Occipital lobe (tissue), 2 donors: ENCODE data around the gene NDEL1. TPM values are rescaled to one million over a fixed set of nuclear protein-coding genes. Genes with fewer than 3 reads are reported as not detected.
A peak's percentile ranks its signal among the peaks of the same experiment; 100 is the strongest.
"Not testable (repeated sequence)": the region's sequence is repeated elsewhere in the genome, so short reads cannot be mapped to it uniquely, and the experiment has no call there.

Experiments used
- DNase-seq: peaks from one replicate; lab custom pipeline; 2025; lab: John Stamatoyannopoulos, UW
- total RNA-seq: library from RNA; depleted of rRNA; stranded (reverse); fragments of >200 nt; gene quantifications from one replicate; pipeline ENCODE4 v1.2.3, GENCODE V29; 2014

NDEL1 gene, protein sequence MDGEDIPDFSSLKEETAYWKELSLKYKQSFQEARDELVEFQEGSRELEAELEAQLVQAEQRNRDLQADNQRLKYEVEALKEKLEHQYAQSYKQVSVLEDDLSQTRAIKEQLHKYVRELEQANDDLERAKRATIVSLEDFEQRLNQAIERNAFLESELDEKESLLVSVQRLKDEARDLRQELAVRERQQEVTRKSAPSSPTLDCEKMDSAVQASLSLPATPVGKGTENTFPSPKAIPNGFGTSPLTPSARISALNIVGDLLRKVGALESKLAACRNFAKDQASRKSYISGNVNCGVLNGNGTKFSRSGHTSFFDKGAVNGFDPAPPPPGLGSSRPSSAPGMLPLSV
- 47.7 TPM for total RNA-seq

DNA sequence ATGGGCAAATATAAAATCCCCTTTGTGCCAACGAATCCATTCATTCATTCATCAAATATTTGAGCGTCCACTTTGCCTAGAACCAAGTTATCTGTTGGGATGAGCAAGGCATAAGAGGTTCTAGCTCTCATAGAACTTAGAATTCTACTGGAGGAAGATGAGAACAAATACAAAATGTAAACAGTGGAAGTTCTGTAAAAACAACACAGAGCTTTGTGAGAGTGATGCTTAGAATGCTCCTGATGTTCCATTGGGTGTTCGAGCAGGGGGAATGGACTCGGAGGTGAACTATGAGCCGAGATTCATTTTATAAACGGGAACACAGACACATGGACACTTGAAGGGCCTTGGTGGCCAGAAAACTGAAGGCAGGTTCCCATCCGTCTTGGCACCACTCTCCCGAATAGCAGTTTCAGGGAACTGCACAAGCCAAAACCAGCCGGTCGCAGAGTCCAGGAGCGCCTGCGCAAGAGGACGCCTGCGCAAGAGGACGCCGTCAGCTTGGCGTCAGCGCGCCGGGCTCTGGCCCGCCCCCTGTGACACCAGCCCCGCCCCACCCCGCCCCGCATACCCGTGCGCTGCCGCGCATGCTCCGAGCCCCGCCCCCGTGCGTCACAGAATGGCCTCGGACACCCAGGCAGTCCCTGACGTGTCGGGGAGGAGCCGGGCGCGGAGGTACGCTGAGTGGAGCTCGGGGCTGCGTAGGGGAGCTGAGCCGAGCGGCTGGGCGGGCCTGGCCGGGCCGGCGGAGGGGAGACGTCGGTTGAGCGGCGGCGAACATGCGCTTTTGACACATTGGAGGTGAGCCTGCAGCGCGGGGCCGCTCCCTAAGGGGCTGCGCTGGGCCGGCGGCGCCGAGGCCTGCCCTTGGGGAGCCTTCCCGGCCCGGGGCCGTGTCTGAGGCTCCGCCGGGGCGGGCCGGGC lies at the start of gene NDEL1:
Gene NDEL1, plus strand, starts transcription at position 640 of the 924 bp plus-strand sequence. CDS start 8,388 bp downstream, outside the sequence.
- DNase-seq, result peak; percentile 98

- DNase-seq, result no peak
Measured at GRCh38 chr17:8386841-8387240, 48.8 kb upstream of the NDEL1 start.

GRCh38 chr17:8387914-8388651 lies 47.6 kb upstream of the NDEL1 start:
- no peak for DNase-seq

DNA sequence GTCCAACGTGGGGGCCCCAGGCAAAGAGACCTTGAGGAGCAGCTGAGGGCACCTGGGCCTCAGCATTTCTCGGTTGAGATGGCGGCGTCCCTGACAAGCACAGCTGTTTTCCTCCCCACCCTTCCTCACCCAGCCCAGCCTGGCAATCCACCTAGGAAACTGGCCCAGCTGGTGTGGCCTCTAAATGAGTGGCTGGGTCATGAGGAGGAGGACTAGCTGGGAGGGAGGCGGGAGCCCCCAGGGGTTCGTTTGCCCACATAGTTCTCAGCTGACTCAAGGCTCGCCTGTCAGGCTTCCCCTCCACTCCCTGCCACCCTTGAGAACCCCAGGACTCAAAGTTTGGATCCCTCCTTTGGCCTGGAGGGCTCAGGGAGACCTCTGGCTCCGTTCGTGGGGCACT lies 44.0 kb upstream of the NDEL1 start:
- no peak for DNase-seq

DNA sequence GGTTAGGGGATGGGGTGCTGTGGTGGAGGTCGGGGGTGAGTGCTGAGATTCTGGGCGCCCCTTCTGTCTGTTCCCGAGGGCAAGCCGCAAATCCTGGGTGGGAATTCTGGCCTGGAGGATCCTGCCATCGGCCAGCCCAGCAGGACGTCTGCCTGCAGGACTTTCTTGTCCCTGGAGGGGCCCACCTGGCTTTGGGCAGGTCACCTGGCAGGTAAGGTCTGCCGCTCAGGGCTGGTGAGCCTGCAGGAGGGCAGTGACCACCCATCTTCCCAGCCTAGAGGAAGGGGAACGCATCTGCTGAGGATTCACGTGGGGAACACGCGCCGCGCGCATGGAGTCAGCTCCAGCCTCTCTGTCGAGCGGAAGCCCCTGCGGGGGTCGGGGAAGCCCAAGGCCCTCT lies 43.4 kb upstream of the NDEL1 start:
- DNase-seq, result no peak

DNA sequence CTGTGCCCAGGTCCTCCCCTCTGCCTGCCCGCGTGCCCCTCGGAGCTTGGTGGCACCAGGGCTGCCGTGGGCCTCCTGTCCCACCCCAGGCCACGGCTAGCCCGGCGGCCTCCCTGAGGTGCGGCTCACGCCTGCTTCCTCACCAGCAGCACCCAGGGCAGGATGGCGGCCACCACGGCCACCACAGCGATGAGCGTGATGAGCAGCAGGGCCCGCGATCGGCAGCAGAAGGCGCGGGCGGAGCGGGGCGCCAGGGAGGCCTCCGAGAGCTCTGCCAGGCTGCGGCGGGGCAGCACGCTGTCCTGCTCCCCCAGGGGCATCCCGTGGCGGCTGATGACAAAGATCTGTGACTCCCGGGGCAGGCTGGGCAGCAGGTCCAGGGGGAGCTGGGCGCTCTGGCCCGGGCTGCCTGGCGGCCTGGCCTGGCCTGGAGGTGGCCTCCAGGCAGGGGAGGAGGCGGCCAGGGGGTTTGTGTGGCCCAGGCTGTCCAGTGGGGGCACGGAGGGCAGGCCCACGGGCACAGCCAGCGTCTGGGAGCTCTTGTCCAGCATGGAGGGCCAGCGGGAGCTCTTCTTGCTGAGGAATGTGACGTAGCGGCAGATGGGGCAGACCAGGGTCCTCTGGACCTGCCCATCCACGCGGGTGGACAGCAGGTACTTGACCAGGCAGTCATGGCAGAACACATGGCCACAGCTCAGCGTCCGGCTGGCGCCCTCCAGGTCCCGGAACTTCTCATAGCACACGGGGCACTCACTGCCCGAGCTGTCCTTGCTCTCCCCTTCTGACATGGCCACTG lies 42.8 kb upstream of the NDEL1 start:
- no peak for DNase-seq

- no peak for DNase-seq
Measured at GRCh38 chr17:8393470-8394231, 42.0 kb upstream of the NDEL1 start.

GRCh38 chr17:8394497-8394896 lies 41.2 kb upstream of the NDEL1 start:
- not testable (repeated sequence) for DNase-seq

DNA sequence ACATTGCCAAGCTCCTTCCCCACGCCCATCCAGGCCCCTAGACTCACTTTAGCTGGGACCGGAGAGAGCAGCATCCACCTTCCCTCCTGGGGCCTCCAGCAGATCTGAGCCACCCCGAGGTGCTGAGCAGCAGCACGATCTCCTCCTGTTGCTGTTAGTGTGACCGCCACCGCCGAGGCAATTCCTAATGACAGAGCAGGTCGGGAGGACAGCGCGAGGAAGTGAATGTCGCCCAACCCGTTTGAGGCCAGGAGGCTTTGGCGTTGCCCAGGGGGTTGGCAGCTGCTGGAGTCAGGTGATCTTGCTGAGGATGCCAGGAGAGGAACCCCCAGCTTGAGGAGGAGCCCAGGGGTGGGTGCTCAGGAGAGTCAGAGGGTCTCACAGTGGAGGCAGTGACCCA lies 38.0 kb upstream of the NDEL1 start, which contains the start of gene RNF222:
Gene RNF222, minus strand, starts transcription at position 192 of the 400 bp plus-strand sequence. CDS start 4,366 bp downstream, outside the sequence.
- DNase-seq, result no peak

DNA sequence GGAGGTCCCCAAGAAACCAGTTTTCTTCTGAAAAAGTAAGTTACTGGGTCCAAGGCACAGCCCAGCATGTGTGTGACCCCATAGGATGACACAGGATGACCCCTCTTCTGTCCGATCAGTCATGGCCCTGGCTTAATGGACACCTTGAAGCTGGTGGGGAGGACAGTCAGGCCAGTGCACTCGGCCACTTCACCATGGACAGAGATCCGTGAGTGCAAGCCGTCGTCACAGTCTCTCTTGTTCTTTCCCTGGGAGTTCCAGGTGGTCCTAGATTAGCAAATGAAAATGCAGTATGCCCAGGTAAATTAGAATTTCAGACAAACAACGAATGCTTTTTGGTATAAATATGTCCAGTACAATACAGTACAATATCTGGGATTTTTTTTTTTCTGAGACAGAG lies 36.7 kb upstream of the NDEL1 start:
- DNase-seq, result no peak

DNA sequence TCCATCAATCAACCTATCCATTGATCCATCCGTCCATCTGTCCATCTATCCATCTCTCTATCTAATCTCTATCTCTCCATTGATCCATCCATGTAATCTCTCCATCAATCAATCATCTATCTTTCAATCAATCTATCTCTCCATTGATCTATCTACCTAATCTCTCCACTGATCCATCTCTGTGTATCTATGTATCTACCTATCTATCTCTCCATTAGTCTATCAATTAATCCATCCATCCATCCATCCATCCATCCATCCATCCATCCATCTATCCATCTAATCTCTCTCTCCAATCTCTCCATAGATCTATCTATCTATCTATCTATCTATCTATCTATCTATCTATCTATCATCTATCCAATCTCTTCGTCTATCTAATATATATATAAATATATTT lies 34.6 kb upstream of the NDEL1 start:
- no peak for DNase-seq

- no peak for DNase-seq
Measured at GRCh38 chr17:8402921-8403536, 32.7 kb upstream of the NDEL1 start.

DNA sequence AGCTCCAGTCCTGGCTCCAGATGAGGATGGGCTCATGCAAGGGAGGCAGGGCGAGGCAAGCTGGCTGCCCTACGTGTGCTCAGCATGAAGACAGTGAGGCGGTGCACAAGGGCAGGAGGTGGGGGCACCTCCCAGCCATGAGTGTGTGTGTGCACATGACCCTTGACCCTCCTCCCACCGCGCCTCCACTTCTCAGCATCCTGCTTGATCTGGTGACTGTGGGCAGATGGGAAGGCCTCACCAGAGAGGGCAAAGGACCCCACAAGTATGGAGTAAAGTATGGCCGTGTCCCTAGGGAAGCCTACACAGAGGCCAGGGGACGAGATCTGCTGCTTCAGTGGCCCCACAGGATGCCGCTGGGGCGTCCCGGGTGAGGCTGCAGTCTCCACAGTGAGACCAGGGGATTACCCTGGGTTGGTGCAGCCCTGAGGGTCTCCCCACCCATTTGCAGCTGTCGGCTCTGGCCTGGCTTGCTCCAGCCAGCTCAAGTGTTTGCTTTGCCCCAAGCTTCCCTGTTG lies 30.1 kb upstream of the NDEL1 start:
- DNase-seq, result no peak

DNA sequence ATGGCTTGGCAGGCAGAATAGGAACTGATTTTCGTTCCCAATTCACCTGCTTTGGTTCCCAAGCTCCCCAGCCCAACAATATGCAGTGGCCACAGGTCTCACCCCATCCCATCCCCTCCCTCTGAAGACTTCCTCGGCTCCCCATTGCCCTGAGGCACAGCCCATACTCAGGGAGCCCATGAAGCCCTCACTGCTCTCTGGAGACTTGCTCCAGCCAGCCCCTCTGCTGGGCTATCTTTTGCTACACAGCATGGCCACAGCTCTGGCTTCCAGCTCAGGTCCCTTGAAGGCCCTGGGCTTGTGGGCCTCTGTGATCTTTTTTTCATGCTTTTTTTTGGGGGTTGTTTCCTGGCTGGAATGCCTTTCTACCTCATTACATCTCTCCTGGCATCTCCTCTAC lies 29.5 kb upstream of the NDEL1 start:
- DNase-seq, result no peak

DNA sequence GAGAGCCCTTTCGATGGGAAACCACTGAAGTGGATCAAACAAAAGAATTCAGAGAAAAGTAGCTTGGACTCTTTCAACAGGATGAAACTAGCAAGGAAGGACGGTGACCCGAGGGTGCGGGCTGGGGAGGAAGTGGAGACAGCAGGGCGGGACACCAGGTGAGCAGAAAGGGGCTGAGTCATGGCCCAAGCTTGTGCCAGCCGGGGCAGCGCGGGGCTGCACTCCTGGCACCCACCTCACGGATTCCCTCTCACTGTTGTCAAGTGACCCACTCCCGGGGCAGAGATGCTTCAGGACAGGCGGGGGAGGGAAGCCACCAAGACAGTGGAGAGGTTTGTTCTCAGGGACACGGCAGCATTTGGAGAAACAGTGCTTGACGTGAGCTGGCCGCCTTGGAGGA lies 27.3 kb upstream of the NDEL1 start:
- no peak for DNase-seq

GRCh38 chr17:8409966-8410882 lies 25.5 kb upstream of the NDEL1 start:
- peak; percentile 76 for DNase-seq

DNA sequence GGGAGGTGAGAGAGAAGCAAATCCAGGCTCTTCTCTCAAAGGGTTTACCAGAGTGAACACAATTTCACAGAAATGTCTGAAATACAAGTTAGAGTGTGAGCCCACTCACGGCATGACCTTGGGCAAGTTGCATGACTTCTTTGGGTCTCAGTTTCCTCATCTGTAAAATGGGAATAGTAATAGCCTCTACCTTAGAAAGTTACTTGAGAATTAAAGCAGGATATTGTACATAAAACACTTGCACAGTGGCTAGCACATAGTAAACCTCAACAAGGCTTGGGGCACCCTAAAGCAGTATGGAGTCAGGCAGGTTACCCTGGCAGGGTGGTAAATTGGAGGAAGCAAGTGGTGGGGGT lies 24.8 kb upstream of the NDEL1 start:
- DNase-seq, result no peak

DNA sequence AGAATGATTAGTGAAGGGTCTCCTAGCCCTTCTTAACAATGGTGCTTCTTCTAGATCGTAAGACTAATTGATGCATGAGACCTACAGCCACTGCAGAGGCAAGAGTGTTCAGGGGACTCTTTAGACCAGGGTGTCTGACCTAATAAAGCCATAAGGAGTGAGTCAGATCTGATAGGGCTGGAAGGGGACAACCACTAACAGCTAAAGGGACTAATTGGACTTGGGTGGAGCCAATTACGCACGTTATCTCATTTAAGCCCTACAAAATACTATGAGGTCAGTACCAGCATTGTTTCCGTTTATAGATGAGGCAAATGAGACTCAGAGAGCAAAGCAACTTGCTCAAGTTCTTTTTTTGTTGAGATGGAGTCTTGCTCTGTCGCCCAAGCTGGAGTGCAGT lies 23.6 kb upstream of the NDEL1 start:
- DNase-seq, result no peak
